SK-N-MC (cell line): ENCODE results near the gene IGFBP1.

Experiments used
- DNase-seq: peaks from one replicate; pipeline ENCODE4 v3.0.0-alpha.2; 2011; ENCODE audit warnings: low read depth, low spot score
- H3K27ac ChIP-seq: fragments of 200-600 bp; sonication (generic); 2 replicates; pipeline ENCODE4 v1.5.1; 2016; ENCODE audit warnings: mixed run types
- H3K36me3 ChIP-seq: fragments of 200-600 bp; sonication (generic); 2 replicates; pipeline ENCODE4 v1.6.1; 2017; ENCODE audit warnings: antibody characterized with exemption, low read length, mixed read lengths; ENCODE audit not compliant: insufficient read depth
- H3K4me3 ChIP-seq: fragments of 200-600 bp; sonication (generic); 2 replicates; pipeline ENCODE4 v1.5.1; 2016
- H3K9ac ChIP-seq: fragments of 200-600 bp; sonication (generic); 2 replicates; pipeline ENCODE4 v1.8.0; 2017; ENCODE audit warnings: mixed run types, mixed read lengths; ENCODE audit not compliant: insufficient read length
- H3K9me3 ChIP-seq: fragments of 200-600 bp; sonication (generic); 2 replicates; pipeline ENCODE4 v1.6.1; 2017; ENCODE audit warnings: low read depth, mild to moderate bottlenecking, antibody characterized with exemption, low read length, moderate library complexity, mixed read lengths
- EZH2 ChIP-seq: fragments of 200-600 bp; sonication (generic); IDR thresholded peaks from one replicate; pipeline ENCODE4 v1.6.1; 2017; ENCODE audit warnings: antibody characterized with exemption
- FOXP2 ChIP-seq: optimal IDR thresholded peaks from 2 replicates; pipeline ENCODE3; 2011; ENCODE audit warnings: mild to moderate bottlenecking, moderate library complexity; ENCODE audit not compliant: insufficient read depth; ENCODE audit errors: extremely low read length, control extremely low read depth
- POLR2AphosphoS5 ChIP-seq: IDR thresholded peaks from 2 replicates; pipeline ENCODE4 v1.6.1; 2012; ENCODE audit warnings: mild to moderate bottlenecking, low read depth, low read length, borderline replicate concordance

IGFBP1 gene

DNA sequence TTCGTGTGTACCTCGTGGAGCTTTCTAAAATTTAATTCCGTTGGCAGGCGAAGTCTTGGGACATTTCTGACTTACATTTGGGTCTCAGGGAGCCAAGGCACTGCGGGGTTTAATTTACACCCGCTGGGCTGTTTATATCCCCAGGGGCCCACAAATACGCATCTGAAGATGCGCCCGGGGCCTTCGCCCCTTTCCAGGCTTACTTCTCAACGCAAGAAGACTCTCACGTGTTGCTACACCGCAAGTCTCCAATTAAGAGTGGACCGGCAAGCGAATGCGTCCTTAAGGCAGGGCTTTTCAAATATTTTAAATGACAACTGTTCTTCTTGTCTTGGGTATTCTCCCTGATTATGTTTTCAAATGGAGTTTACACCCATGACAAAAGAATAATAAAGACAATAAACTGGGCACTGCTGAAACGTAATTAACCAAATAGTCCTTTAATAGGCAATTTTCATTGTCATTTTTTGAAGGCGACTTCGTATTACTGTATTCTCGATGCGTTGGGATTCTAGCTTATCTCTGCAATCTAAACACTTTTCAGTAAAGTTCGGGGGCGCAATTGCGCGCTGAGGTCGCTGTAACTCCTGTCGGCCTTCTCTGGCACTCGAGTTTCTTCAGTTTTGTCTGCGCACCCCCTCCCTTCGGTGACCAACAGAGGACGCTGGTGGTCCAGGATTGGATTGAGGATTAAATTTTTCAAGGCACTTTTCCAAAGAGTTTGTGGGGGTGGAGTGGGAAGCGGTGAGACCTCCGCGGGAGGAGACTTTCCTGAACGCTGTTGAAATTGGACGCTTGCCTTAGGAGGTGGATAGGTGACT is 33.6 kb downstream of the IGFBP1 start:
- peak; percentile 74 for TF ChIP-seq EZH2
- TF ChIP-seq POLR2AphosphoS5 = no peak
- H3K36me3 ChIP-seq = no peaks in the 10 kb centered on the region
- H3K4me3 ChIP-seq = no peak overlapping the region
- DNase-seq = no peak
- no peak overlapping the region for H3K27ac ChIP-seq
- no peak overlapping the region for H3K9ac ChIP-seq
- no peaks in the 10 kb centered on the region for H3K9me3 ChIP-seq

DNA sequence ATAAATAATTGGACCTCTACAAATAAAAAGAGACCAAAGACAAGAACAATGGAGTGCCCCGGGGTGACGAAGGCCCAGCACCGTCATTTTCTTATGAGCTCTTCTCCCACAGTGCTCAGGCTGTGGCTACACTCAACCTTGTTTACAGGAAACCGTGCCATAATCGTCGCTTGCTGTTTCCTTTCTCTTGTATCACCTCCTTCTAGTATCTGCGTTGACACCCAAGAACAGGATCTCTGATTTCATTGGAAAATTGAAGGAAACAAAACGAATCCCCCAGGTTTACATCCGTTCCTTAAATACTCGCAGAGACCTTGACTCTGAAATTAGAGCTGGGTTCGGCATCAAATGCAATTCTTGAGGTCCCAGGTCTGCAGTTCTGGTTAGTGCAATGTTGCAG is 34.5 kb downstream of the IGFBP1 start:
- no peak overlapping the region for H3K27ac ChIP-seq
- TF ChIP-seq POLR2AphosphoS5 = no peak
- TF ChIP-seq FOXP2 = no peak
- no peak for TF ChIP-seq EZH2
- H3K36me3 ChIP-seq = no peaks in the 10 kb centered on the region
- no peak for DNase-seq
- H3K9me3 ChIP-seq = no peaks in the 10 kb centered on the region
- H3K9ac ChIP-seq = no peak overlapping the region
- no peak overlapping the region for H3K4me3 ChIP-seq

DNA sequence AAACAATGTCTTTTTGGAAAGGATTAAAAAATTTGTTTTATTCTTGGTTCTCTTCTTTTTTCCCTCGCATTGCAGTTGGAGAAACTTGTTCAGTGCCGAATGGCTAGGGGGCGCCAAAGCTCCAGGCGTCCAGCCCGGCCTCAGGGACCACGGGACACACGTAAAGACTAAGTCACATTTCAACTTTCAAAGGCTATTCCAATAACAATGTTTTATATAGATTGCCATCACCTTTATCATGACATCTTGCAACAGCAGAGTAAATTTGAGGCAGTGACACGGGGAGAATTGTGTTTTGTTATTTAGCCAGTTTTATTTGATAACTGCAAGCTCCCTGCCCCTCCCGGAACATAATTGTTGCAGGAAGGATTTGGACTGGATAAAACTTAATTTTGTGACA is 35.0 kb downstream of the IGFBP1 start:
- H3K36me3 ChIP-seq = no peaks in the 10 kb centered on the region
- no peaks in the 10 kb centered on the region for H3K9me3 ChIP-seq
- TF ChIP-seq FOXP2 = no peak
- no peak for TF ChIP-seq EZH2
- no peak for TF ChIP-seq POLR2AphosphoS5
- no peak overlapping the region for H3K4me3 ChIP-seq
- no peak for DNase-seq
- H3K9ac ChIP-seq = no peak overlapping the region
- H3K27ac ChIP-seq = no peak overlapping the region

DNA sequence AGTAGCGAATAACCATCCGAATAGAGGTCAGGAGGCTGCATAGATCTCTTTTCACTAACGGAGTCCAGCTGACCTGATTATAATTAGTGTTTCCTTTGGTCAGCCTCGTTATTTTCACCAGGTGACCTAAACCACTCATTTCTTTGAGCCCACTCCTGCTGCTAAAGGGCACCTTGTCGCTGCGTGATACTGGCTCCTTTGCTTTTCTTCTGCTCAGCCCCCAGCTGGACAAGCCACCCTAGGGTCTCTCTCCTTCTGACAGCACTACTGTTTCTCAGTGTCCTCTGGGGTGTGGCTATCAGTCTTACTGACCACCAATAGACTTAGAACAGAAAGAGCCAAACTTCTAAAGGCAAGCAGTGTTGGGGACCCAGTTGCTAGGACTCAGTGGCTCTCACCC is 35.5 kb downstream of the IGFBP1 start:
- TF ChIP-seq EZH2 (no peak), FOXP2 (no peak), POLR2AphosphoS5 (no peak)
- H3K36me3 ChIP-seq = no peaks in the 10 kb centered on the region
- no peak for DNase-seq
- H3K9me3 ChIP-seq = no peaks in the 10 kb centered on the region
- no peak overlapping the region for H3K4me3 ChIP-seq
- H3K9ac ChIP-seq = no peak overlapping the region
- no peak overlapping the region for H3K27ac ChIP-seq

DNA sequence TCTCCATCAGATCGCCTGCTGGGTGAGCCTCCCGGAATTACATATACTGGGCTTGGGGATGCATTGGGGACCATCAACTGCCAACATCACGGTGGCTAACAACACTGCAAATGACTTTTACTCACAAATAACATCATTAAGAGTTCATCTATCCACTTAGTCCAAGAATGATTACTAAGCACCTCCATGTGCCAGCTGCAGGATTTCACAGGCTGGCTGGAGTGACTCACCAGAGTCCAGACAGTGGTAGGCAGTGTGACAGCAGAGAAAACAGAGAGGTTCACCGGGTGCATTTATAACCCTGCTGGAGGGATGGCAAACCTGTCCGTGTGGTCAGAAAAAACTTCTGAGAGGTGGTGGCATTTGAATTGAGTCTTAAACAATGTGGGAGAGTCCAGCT is 36.0 kb downstream of the IGFBP1 start:
- H3K9me3 ChIP-seq = no peaks in the 10 kb centered on the region
- no peak overlapping the region for H3K9ac ChIP-seq
- no peak for DNase-seq
- TF ChIP-seq FOXP2 = no peak
- TF ChIP-seq EZH2 = no peak
- no peak for TF ChIP-seq POLR2AphosphoS5
- H3K4me3 ChIP-seq = no peak overlapping the region
- no peaks in the 10 kb centered on the region for H3K36me3 ChIP-seq
- no peak overlapping the region for H3K27ac ChIP-seq

DNA sequence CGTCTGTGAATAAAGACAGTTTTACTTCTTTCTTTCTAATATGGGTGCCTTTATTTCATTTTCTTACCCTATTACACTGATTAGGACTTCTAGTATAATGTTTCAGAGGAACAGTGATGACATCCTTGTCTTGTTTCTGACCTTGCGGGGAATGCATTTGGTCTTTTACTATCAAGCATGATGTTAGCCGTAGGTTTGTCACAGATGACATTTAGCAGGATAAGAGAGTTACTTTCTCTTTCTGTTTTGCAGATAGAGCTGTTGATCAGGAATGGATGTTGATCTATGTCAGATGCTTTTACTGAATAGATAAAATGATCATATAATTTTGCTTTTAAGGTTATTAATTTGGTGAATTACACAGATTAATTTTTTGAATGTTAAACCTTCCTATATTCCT is 39.4 kb downstream of the IGFBP1 start:
- H3K27ac ChIP-seq = no peak overlapping the region
- H3K36me3 ChIP-seq = no peaks in the 10 kb centered on the region
- no peak for DNase-seq
- TF ChIP-seq FOXP2 = no peak
- no peak for TF ChIP-seq EZH2
- TF ChIP-seq POLR2AphosphoS5 = no peak
- H3K9ac ChIP-seq = no peak overlapping the region
- H3K4me3 ChIP-seq = no peak overlapping the region
- H3K9me3 ChIP-seq = no peaks in the 10 kb centered on the region

DNA sequence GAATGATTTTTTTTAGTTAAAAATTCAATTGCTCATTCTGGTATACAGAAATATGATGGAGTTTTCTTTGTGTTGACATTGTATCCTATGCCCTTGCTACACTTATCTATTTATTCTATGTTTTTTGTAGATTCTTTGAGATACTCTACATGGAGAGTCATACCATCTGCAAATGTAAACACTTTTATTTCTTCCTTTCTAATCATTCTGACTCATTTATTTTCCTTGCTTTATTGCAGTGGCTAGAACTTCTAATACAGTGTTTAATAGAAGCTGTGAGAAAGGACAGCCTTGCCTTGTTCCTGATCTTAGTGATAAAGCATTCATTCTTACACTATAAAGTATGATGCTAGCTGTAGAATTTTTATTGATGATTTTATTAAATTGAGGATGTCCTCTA is 42.7 kb downstream of the IGFBP1 start:
- no peak for DNase-seq
- no peaks in the 10 kb centered on the region for H3K9me3 ChIP-seq
- H3K4me3 ChIP-seq = no peak overlapping the region
- no peaks in the 10 kb centered on the region for H3K36me3 ChIP-seq
- TF ChIP-seq EZH2 (no peak), POLR2AphosphoS5 (no peak), FOXP2 (no peak)
- no peak overlapping the region for H3K9ac ChIP-seq
- H3K27ac ChIP-seq = no peak overlapping the region

DNA sequence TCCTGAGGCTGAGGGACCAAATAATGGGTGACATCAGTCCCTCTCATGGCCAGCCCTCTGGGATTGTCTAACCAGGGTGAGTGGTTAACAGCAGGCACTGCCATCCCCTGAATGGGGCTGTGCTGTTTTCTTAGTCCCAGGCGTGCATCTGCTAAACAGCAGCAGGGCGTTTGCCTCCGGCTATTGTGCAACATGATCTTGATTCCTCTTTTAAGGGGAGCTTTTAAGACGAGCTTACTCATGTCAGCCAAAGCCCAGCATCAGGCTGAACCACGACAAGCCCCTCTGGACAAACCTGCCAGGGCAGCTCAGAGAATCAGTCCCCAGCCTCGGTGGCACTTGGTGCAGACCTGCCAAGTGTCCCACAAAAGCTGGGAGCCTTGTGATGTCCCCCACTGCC is 49.0 kb downstream of the IGFBP1 start:
- Histone ChIP-seq H3K9ac (no peak overlapping the region), H3K36me3 (no peaks in the 10 kb centered on the region), H3K9me3 (no peaks in the 10 kb centered on the region), H3K27ac (no peak overlapping the region), H3K4me3 (no peak overlapping the region)
- TF ChIP-seq EZH2 (no peak), FOXP2 (no peak), POLR2AphosphoS5 (no peak)
- DNase-seq = no peak

DNA sequence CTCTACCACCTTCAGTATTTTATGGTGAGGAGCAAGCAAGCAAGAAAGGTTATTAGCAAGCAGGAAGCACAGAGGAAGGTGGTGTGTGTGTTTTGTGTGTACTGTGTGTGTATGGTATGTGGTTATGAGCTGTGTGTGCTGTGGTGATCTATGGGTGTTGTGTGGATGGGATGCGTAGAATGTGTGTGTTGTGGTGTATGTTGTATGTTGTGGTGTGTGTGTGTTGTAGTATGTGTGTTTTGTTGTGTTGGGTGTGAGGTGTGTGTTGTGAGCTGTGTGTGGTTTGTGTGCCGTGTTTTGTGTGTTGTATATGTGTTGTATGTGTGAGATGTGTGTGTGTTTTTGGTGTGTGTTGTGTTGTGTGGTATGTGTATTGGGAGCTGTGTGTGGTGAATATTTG is 49.6 kb downstream of the IGFBP1 start:
- no peak for DNase-seq
- no peak for TF ChIP-seq FOXP2
- no peak for TF ChIP-seq EZH2
- TF ChIP-seq POLR2AphosphoS5 = no peak
- Histone ChIP-seq H3K27ac (no peak overlapping the region), H3K9me3 (no peaks in the 10 kb centered on the region), H3K36me3 (no peaks in the 10 kb centered on the region), H3K4me3 (no peak overlapping the region), H3K9ac (no peak overlapping the region)
